SK-N-SH (cell line): Measurements from ENCODE around the gene CAPN5. TPM values are rescaled to one million over a fixed set of nuclear protein-coding genes. Genes with fewer than 3 reads are reported as not detected.

Experiments used
- CTCF ChIA-PET: fragments of 300-600, 350-600 bp; formaldehyde crosslinking; extraction: SDS; loops from one replicate; lab custom pipeline; 2021; lab: Yijun Ruan, JAX
- POLR2A ChIA-PET: fragments of 350-600 bp; sonication (Branson Sonifier 250); formaldehyde crosslinking; extraction: SDS; loops from one replicate; lab custom pipeline; 2020; ENCODE audit warnings: antibody characterized with exemption, inconsistent platforms; lab: Yijun Ruan, JAX
- DNase-seq: peaks from one replicate; pipeline ENCODE4 v3.0.0; 2012
- H2AFZ ChIP-seq: fragments of 200-600 bp; sonication (generic); 2 replicates; pipeline ENCODE4 v1.8.1; 2016; ENCODE audit warnings: antibody characterized with exemption, mild to moderate bottlenecking, low read depth
- H3F3A ChIP-seq: fragments of 200-600 bp; sonication (generic); replicated peaks from 2 replicates; pipeline ENCODE3; 2016; ENCODE audit warnings: antibody characterized with exemption, mild to moderate bottlenecking; ENCODE audit not compliant: insufficient read depth
- H3K27ac ChIP-seq, 2 experiments: fragments of 200-500 bp in 1 of 2; fragments of 200-600 bp in 1 of 2; sonication (Bioruptor generic) in 1 of 2; sonication (generic), shearing (Covaris generic) in 1 of 2; 2 replicates each; pipeline versions ENCODE4 v1.5.1 to v1.6.1; 2014 to 2016; ENCODE audit warnings: low read depth in 2 of 2, inconsistent platforms in 1 of 2, low read length in 1 of 2, mild to moderate bottlenecking in 1 of 2, mixed read lengths in 1 of 2
- H3K27me3 ChIP-seq: fragments of 200-600 bp; sonication (generic), shearing (Covaris generic); 2 replicates; pipeline ENCODE4 v1.6.1; 2016; ENCODE audit warnings: mixed run types; ENCODE audit not compliant: insufficient read depth
- H3K36me3 ChIP-seq, 2 experiments: fragments of 200-500 bp in 1 of 2; fragments of 200-600 bp in 1 of 2; sonication (Bioruptor generic) in 1 of 2; sonication (generic) in 1 of 2; replicated peaks in 1 of 2; 2 replicates each; pipeline versions ENCODE3 to v1.5.1; 2014 to 2016; ENCODE audit warnings: low read length in 1 of 2, mild to moderate bottlenecking in 1 of 2; ENCODE audit not compliant: insufficient read depth in 2 of 2, control insufficient read depth in 1 of 2
- H3K4me1 ChIP-seq, 2 experiments: fragments of 200-500 bp in 1 of 2; fragments of 200-600 bp in 1 of 2; sonication (Bioruptor generic) in 1 of 2; sonication (generic), shearing (Covaris generic) in 1 of 2; 2 replicates each; pipeline versions ENCODE4 v1.5.1 to v1.6.1; 2014 to 2016; ENCODE audit warnings: low read depth in 1 of 2, low read length in 1 of 2, mixed run types in 1 of 2; ENCODE audit not compliant: insufficient read depth in 2 of 2, control insufficient read depth in 1 of 2
- H3K4me2 ChIP-seq: fragments of 200-600 bp; sonication (generic), shearing (Covaris generic); 2 replicates; pipeline ENCODE4 v1.6.1; 2017; ENCODE audit warnings: mixed run types
- H3K4me3 ChIP-seq, 2 experiments: fragments of 200-500 bp in 1 of 2; fragments of 200-600 bp in 1 of 2; sonication (Bioruptor generic) in 1 of 2; sonication (generic), shearing (Covaris generic) in 1 of 2; 2 replicates each; pipeline versions ENCODE4 v1.5.1 to v1.8.1; 2014 to 2016; ENCODE audit warnings: low read depth in 2 of 2, inconsistent platforms in 1 of 2, low read length in 1 of 2, mild to moderate bottlenecking in 1 of 2, mixed read lengths in 1 of 2, moderate library complexity in 1 of 2
- H3K79me2 ChIP-seq: fragments of 200-600 bp; sonication (generic); 2 replicates; pipeline ENCODE4 v1.8.1; 2017; ENCODE audit warnings: mild to moderate bottlenecking; ENCODE audit not compliant: insufficient read depth
- H3K9ac ChIP-seq: fragments of 200-600 bp; sonication (generic); 2 replicates; pipeline ENCODE4 v1.6.1; 2017; ENCODE audit warnings: mixed run types
- H3K9me2 ChIP-seq: fragments of 200-600 bp; sonication (generic); 2 replicates; pipeline ENCODE4 v1.6.1; 2017; ENCODE audit warnings: mixed run types
- H3K9me3 ChIP-seq: fragments of 200-600 bp; sonication (generic); 2 replicates; pipeline ENCODE4 v1.6.1; 2017; ENCODE audit warnings: mixed run types, mild to moderate bottlenecking, moderate library complexity
- H4K20me1 ChIP-seq: fragments of 200-600 bp; sonication (generic); 2 replicates; pipeline ENCODE4 v1.6.1; 2017; ENCODE audit warnings: mild to moderate bottlenecking, mixed run types; ENCODE audit not compliant: insufficient read depth
- EP300 ChIP-seq, 2 experiments: IDR thresholded peaks; 2 replicates each; pipeline versions ENCODE4 v1.4.0 to v1.6.1; 2012; ENCODE audit warnings: borderline replicate concordance in 1 of 2, low read depth in 1 of 2, low read length in 1 of 2
- FOXM1 ChIP-seq: IDR thresholded peaks from 2 replicates; pipeline ENCODE4 v1.4.0; 2012; ENCODE audit warnings: low read depth, mild to moderate bottlenecking
- MEF2A ChIP-seq: IDR thresholded peaks from 2 replicates; pipeline ENCODE4 v1.4.0; 2012; ENCODE audit warnings: low read depth, borderline replicate concordance
- MXI1 ChIP-seq: IDR thresholded peaks from 2 replicates; pipeline ENCODE4 v1.6.1; 2012; ENCODE audit warnings: mild to moderate bottlenecking, low read depth, low read length, improper control_type of control experiment
- NRF1 ChIP-seq: IDR thresholded peaks from 2 replicates; pipeline ENCODE4 v1.6.1; 2012; ENCODE audit warnings: low read depth, mild to moderate bottlenecking, low read length
- POLR2AphosphoS5 ChIP-seq: IDR thresholded peaks from 2 replicates; pipeline ENCODE4 v1.6.1; 2012; ENCODE audit warnings: low read depth, low read length
- RAD21 ChIP-seq: IDR thresholded peaks from 2 replicates; pipeline ENCODE4 v1.6.1; 2012; ENCODE audit warnings: mild to moderate bottlenecking, low read length
- RXRA ChIP-seq: IDR thresholded peaks from 2 replicates; pipeline ENCODE4 v1.4.0; 2012; ENCODE audit warnings: low read depth, mild to moderate bottlenecking, borderline replicate concordance
- SIN3A ChIP-seq: IDR thresholded peaks from 2 replicates; pipeline ENCODE4 v1.6.1; 2012; ENCODE audit warnings: low read depth, mild to moderate bottlenecking, low read length, moderate library complexity, borderline replicate concordance
- TAF1 ChIP-seq: IDR thresholded peaks from 2 replicates; pipeline ENCODE4 v1.6.1; 2012; ENCODE audit warnings: low read depth, mild to moderate bottlenecking, low read length, moderate library complexity, borderline replicate concordance
- YY1 ChIP-seq: IDR thresholded peaks from 2 replicates; pipeline ENCODE4 v1.4.0; 2012; ENCODE audit warnings: low read depth, mild to moderate bottlenecking
- ZBTB33 ChIP-seq: IDR thresholded peaks from 2 replicates; pipeline ENCODE4 v1.4.0; 2012; ENCODE audit warnings: low read depth, borderline replicate concordance
- WGBS: methylation state at CpG from one replicate; pipeline ENCODE4 v1.1.6; 2017; ENCODE audit warnings: low lambda C conversion rate; 5-methylcytosine and 5-hydroxymethylcytosine counted together
- polyA plus RNA-seq, 3 experiments: library from polyadenylated mRNA; depleted of rRNA; stranded (reverse); fragments of >200 nt; gene quantifications; 2 replicates each; pipeline ENCODE4 v1.2.3, GENCODE V29; 2012
- TF ChIP-seq, protein P1 (sequence below): IDR thresholded peaks from 2 replicates; pipeline ENCODE4; 2012
- TF ChIP-seq, protein P2 (sequence below): IDR thresholded peaks from 2 replicates; pipeline ENCODE4 v1.4.0; 2012; ENCODE audit warnings: low read depth, borderline replicate concordance
- TF ChIP-seq, protein P3 (sequence below): fragments of 200-600 bp; sonication (generic); IDR thresholded peaks from 2 replicates; pipeline ENCODE4 v1.6.1; 2017; ENCODE audit warnings: antibody characterized with exemption, mild to moderate bottlenecking, moderate library complexity

Gene CAPN5
- polyA plus RNA-seq, 1 of the 3 experiments (the other 2 are of a cell fraction), result 33.1 TPM

DNA sequence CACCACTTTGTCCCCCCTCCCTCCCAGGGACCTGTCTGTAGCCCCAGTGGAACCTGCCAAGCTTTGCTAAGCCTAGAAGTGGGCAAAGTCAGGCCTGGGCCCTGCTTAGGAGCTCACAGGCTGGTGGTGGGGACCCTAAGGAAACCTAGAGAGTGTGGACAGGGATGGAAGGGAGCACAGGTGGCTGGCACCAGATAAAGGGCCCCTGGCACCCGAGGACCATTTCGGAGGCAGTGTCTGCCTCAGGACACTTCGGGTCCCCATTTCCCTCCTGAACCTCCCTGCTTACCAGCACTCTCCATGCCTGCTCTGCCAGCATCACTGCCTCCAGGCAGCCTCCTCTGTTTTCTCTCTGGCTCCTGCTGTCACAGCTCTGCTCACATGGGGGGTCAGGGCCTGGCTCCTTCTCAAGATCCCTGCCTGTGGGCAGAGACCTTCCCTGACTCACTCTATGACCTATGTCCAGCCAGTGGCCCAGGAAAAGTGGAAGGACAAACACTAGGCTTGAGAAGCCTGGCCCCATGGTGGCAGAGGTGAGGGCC, 22.3 kb downstream of the CAPN5 start:
- no peak for DNase-seq
- no peaks in the 10 kb centered on the region for H3K9me3 ChIP-seq
- CTCF ChIA-PET, result interaction anchor here (1.7 to 9.5 kb wide), 6 partner anchors 15 to 170 kb away, joined by 8 to 218 read pairs (median 58); partner anchors contain the start of gene OMP
- H3K36me3 ChIP-seq, result peaks cover 3 to 5% of the 10 kb centered on the region in 2 experiments
- H3K27me3 ChIP-seq, result no peaks in the 10 kb centered on the region
- H3K9me2 ChIP-seq, result no peaks in the 10 kb centered on the region
- H4K20me1 ChIP-seq, result peaks cover 19% of the 10 kb centered on the region
- no peak overlapping the region for H3K4me3 ChIP-seq
- H3K4me2 ChIP-seq, result no peak overlapping the region
- H3K79me2 ChIP-seq, result peaks cover 18% of the 10 kb centered on the region
- WGBS, result 67% methylated on average over 2 of the region's 3 CpGs
- H2AFZ ChIP-seq, result no peak overlapping the region
- no peaks in the 10 kb centered on the region; a peak in 1 of 4 replicates for H3K4me1 ChIP-seq
- POLR2A ChIA-PET, result no interaction called here
- no peak for TF ChIP-seq ZBTB33
- no peak for TF ChIP-seq NRF1
- TF ChIP-seq MXI1, result no peak
- TF ChIP-seq, protein P1, sequence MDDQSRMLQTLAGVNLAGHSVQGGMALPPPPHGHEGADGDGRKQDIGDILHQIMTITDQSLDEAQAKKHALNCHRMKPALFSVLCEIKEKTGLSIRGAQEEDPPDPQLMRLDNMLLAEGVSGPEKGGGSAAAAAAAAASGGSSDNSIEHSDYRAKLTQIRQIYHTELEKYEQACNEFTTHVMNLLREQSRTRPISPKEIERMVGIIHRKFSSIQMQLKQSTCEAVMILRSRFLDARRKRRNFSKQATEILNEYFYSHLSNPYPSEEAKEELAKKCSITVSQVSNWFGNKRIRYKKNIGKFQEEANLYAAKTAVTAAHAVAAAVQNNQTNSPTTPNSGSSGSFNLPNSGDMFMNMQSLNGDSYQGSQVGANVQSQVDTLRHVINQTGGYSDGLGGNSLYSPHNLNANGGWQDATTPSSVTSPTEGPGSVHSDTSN, result no peak
- TF ChIP-seq POLR2AphosphoS5, result no peak
- no peak for TF ChIP-seq SIN3A
- TF ChIP-seq MEF2A, result no peak
- TF ChIP-seq, protein P2, sequence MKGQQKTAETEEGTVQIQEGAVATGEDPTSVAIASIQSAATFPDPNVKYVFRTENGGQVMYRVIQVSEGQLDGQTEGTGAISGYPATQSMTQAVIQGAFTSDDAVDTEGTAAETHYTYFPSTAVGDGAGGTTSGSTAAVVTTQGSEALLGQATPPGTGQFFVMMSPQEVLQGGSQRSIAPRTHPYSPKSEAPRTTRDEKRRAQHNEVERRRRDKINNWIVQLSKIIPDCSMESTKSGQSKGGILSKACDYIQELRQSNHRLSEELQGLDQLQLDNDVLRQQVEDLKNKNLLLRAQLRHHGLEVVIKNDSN, result no peak
- TF ChIP-seq TAF1, result no peak
- no peak for TF ChIP-seq FOXM1
- TF ChIP-seq RAD21, result no peak
- no peak for TF ChIP-seq EP300 (IDR thresholded peaks at IDR 0.05; ENCODE audit: borderline replicate concordance in 1 of 2, low read depth in 1 of 2, low read length in 1 of 2)
- no peak for TF ChIP-seq YY1
- no peak for TF ChIP-seq RXRA
- TF ChIP-seq, protein P3, sequence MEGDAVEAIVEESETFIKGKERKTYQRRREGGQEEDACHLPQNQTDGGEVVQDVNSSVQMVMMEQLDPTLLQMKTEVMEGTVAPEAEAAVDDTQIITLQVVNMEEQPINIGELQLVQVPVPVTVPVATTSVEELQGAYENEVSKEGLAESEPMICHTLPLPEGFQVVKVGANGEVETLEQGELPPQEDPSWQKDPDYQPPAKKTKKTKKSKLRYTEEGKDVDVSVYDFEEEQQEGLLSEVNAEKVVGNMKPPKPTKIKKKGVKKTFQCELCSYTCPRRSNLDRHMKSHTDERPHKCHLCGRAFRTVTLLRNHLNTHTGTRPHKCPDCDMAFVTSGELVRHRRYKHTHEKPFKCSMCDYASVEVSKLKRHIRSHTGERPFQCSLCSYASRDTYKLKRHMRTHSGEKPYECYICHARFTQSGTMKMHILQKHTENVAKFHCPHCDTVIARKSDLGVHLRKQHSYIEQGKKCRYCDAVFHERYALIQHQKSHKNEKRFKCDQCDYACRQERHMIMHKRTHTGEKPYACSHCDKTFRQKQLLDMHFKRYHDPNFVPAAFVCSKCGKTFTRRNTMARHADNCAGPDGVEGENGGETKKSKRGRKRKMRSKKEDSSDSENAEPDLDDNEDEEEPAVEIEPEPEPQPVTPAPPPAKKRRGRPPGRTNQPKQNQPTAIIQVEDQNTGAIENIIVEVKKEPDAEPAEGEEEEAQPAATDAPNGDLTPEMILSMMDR, result no peak
- H3F3A ChIP-seq, result peaks cover 3% of the 10 kb centered on the region
- H3K9ac ChIP-seq, result no peak overlapping the region
- H3K27ac ChIP-seq, result no peak overlapping the region
